AG04449 (cell line): ENCODE results near the gene PRCD.

Experiments used
- CTCF ChIA-PET: fragments of 350-600 bp; formaldehyde crosslinking; extraction: SDS; loops from one replicate; lab custom pipeline; 2021; ENCODE audit warnings: antibody characterized with exemption; lab: Yijun Ruan, JAX
- POLR2A ChIA-PET: fragments of 400-600, 350-600 bp; formaldehyde crosslinking; extraction: SDS; loops from one replicate; lab custom pipeline; 2020; ENCODE audit warnings: antibody characterized with exemption, inconsistent platforms; lab: Yijun Ruan, JAX
- DNase-seq: peaks from one replicate; pipeline ENCODE4 v3.0.0-alpha.2; 2010; ENCODE audit warnings: low read depth, low spot score
- H3K4me3 ChIP-seq: 2 replicates; pipeline ENCODE4 v1.5.1; 2011; ENCODE audit warnings: low read depth, mild to moderate bottlenecking, control low read depth, low read length
- TF ChIP-seq, protein P1 (sequence below): IDR thresholded peaks from one replicate; pipeline ENCODE4 v1.5.1; 2011; ENCODE audit warnings: mild to moderate bottlenecking, moderate library complexity, low read length, control low read depth, inconsistent platforms; ENCODE audit not compliant: insufficient read depth; ENCODE audit errors: missing control alignments

Gene PRCD

GRCh38 chr17:76535788-76536510, 3.9 kb upstream of the PRCD start:
- ChIA-PET CTCF (interaction anchor here (0.8 to 3.3 kb wide), 9 partner anchors 9 to 178 kb away, joined by 3 to 22 read pairs (median 4); no protein-coding TSS in a partner anchor), POLR2A (no interaction called here)
- TF ChIP-seq, protein P1, sequence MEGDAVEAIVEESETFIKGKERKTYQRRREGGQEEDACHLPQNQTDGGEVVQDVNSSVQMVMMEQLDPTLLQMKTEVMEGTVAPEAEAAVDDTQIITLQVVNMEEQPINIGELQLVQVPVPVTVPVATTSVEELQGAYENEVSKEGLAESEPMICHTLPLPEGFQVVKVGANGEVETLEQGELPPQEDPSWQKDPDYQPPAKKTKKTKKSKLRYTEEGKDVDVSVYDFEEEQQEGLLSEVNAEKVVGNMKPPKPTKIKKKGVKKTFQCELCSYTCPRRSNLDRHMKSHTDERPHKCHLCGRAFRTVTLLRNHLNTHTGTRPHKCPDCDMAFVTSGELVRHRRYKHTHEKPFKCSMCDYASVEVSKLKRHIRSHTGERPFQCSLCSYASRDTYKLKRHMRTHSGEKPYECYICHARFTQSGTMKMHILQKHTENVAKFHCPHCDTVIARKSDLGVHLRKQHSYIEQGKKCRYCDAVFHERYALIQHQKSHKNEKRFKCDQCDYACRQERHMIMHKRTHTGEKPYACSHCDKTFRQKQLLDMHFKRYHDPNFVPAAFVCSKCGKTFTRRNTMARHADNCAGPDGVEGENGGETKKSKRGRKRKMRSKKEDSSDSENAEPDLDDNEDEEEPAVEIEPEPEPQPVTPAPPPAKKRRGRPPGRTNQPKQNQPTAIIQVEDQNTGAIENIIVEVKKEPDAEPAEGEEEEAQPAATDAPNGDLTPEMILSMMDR = no peak
- H3K4me3 ChIP-seq = no peak overlapping the region
- no peak for DNase-seq

DNA sequence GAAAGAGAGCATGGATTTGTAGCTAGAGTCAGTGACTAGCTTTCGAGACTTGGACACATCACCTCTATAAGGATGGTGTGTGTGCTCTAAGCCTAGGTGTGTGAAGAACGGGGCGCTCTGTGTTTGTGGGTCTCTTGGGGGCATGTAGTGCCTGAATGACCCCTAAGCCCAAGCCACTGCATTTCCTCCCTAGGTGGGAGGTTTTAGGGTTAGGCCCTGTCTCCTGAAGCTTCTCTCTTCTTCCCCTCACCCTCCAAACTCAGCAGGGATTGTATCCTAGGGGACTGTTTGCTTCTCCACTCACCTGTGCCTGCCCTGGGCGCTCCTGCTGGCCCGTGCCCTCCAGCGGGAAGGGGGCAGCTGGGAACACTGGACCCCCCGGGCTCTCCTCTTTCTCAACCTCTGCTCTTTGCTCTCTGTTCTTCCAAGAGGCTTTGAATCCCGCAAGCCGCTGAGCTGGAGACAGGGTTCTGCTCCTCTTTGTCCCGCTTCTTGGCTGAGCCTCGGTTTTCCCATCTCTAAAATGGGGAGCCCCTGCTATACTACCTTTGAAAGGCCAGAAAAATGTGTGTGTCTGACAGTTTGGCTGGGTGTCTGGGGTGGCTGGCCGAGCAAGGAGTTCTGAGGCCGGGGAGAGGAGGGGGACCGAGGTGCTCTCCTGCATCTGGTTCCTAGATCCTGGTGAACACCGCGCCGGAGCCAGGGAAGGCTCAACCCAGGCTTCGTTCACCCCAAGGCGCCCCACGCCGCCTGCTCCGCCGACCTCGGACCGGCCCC, 3.1 kb upstream of the PRCD start:
- DNase-seq = no peak
- H3K4me3 ChIP-seq = no peak overlapping the region
- ChIA-PET CTCF (interaction anchor here (0.8 to 2.0 kb wide), 8 partner anchors 9 to 177 kb away, joined by 3 to 14 read pairs (median 4); no protein-coding TSS in a partner anchor), POLR2A (no interaction called here)
- TF ChIP-seq, protein P1 = no peak

DNA sequence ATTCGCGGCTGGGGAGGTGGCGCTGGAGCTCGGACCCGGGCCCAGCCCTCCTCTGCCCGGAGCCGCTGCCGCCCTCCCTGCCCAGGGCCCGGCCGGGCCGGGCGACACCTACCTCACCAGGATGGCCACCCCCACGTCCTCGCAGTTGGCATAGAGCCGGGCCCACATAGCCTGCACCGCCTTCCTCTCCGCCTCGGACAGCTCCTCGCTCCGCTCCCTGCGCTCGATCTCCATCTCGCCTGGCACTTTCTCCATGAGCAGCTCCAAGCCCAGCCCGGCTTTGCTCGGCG, 2.6 kb upstream of the PRCD start:
- DNase-seq = no peak
- ChIA-PET CTCF (interaction anchor here (1.4 to 2.0 kb wide), 4 partner anchors 9 to 87 kb away, joined by 3 to 14 read pairs (median 8); no protein-coding TSS in a partner anchor), POLR2A (interaction anchor here (0.5 kb wide), 1 partner anchor 32 kb away, joined by 3 read pairs; a partner anchor contains a TSS)
- peak overlapping the region; percentile 40 for H3K4me3 ChIP-seq
- TF ChIP-seq, protein P1 = no peak

DNA sequence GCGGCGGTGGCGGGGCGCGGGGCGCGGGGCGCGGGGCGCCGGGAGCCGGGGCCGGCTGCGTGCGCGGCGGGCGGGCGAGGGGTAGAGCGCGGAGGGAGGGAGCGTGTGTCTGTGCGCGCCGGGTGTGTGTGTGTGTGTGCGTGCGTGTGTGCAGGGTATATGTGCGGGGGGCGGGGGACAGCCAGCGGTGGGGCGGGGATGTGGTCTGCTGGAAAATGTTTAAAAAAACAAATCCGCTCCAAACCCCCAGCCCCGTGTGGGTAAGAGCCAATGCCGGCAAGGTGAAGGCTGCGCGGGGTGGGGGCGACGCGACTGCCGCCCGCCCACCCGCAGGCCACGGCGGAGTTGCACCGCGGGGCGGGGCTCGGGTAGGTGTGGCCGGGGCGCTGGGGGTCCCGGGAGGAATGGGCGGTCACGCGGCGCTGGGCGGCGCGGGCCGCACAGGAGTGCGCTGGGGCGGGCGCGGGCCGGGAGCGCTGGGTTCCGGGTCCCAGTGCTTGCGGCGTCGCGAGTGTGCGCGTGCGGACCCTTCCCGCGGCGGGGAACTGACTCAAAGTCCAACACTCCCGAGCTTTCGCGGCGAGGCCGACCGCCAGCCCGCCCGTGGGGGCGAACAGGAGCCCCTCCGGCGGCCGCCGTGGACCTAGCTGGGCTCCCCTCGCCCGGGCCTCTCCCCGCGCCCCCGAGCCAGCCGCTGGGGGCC, 2.1 kb upstream of the PRCD start, which contains the start of gene CYGB:
TSS of gene CYGB (minus strand) at position 132 of the 703 bp plus-strand sequence. CDS start 167 bp downstream, outside the sequence.
- no peak for DNase-seq
- POLR2A ChIA-PET = interaction anchor here (0.5 kb wide), 1 partner anchor 32 kb away, joined by 3 read pairs; a partner anchor contains a TSS
- CTCF ChIA-PET = interaction anchor here (2.0 to 10.2 kb wide), 2 partner anchors 9 to 15 kb away, joined by 10 to 180 read pairs; no protein-coding TSS in a partner anchor
- TF ChIP-seq, protein P1 = no peak
- peak within 1 kb of the TSS; percentile 40 for H3K4me3 ChIP-seq

GRCh38 chr17:76538281-76538931, 1.4 kb upstream of the PRCD start:
- no peak overlapping the region for H3K4me3 ChIP-seq
- DNase-seq = no peak
- POLR2A ChIA-PET = no interaction called here
- TF ChIP-seq, protein P1 = no peak
- CTCF ChIA-PET = interaction anchor here (0.7 to 10.2 kb wide), 3 partner anchors 16 to 175 kb away, joined by 3 to 180 read pairs (median 23); no protein-coding TSS in a partner anchor
